Measurements from ENCODE around the gene CERS6.

Gene CERS6

DNA sequence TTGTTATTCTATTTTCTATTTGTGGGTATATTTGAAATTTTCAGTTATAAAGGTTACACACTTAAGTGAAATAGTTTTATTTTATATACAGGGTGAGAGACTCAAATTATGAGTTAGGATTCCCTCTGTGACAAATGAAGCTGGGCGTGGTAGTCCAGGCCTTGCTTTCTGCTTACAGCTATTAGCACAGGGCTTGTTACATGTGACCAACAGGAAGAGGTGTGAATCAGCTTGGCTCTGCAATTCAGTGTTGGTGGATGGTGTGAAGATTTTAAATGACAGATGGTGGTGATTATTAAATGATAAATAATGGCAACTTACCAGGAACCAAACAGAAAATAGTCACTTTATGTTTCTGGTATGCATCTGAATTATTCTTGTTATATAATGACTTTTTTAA, 282.0 kb downstream of the CERS6 start:
- Histone ChIP-seq H3K36me3 (ENCODE audit: insufficient read depth, low read length) (no peaks in the 10 kb centered on the region), H3K9ac (ENCODE audit: low read length) (no peak overlapping the region), H3K27me3 (ENCODE audit: control insufficient read depth in 1 of 2, insufficient read depth in 2 of 2, low read length in 2 of 2) (no peaks in the 10 kb centered on the region), H3K9me3 (ENCODE audit: low read length) (no peaks in the 10 kb centered on the region), H3K4me1 (ENCODE audit: insufficient read depth, low read length) (no peaks in the 10 kb centered on the region), H3K27ac (ENCODE audit: low read depth, low read length) (no peak overlapping the region), H3K4me3 (ENCODE audit: low read depth in 1 of 2, low read length in 2 of 2) (no peak overlapping the region)

DNA sequence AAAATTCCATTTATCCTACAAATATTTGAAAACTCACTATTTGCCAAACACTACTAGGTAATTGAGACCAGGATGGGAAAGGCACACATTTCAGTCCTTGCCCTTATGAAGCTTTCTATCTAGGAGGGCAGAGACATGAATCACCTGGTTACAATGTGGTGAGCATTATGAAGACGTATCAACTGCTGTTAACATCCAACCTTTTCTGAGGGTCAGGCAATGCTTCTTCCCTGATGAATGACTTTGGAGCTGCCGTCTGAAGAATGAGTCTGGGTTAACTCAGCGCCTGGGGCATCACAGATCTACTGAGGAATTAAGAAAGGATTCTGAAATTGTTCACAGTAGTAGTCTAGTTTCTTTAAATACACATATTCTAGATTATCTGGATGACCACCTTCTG, 284.3 kb downstream of the CERS6 start:
- no peaks in the 10 kb centered on the region for H3K27me3 ChIP-seq (ENCODE audit: control insufficient read depth in 1 of 2, insufficient read depth in 2 of 2, low read length in 2 of 2)
- H3K9ac ChIP-seq (ENCODE audit: low read length) = no peak overlapping the region
- no peaks in the 10 kb centered on the region for H3K36me3 ChIP-seq (ENCODE audit: insufficient read depth, low read length)
- no peak overlapping the region for H3K4me3 ChIP-seq (ENCODE audit: low read depth in 1 of 2, low read length in 2 of 2)
- no peak overlapping the region for H3K27ac ChIP-seq (ENCODE audit: low read depth, low read length)
- no peaks in the 10 kb centered on the region for H3K4me1 ChIP-seq (ENCODE audit: insufficient read depth, low read length)
- H3K9me3 ChIP-seq (ENCODE audit: low read length) = no peaks in the 10 kb centered on the region

DNA sequence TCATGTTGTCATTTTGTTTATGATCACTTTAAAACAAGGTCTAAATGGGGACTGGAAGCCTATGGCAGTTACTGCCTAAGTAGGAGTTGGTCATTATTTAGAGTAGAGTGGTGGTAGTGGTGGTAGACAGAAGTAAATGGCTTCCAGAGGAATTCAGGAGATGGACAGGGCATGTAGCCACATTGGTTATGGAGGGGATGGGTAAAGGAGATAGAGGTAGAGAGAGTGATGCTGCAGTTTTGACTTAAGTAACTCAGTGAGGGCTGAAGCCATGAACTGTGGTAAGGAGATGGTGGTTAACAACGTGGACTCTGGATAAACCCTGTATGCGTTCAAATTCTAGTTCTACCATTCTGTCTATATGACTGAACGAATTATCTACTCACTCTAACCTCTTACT, 284.7 kb downstream of the CERS6 start:
- no peak overlapping the region for H3K9ac ChIP-seq (ENCODE audit: low read length)
- H3K27ac ChIP-seq (ENCODE audit: low read depth, low read length) = no peak overlapping the region
- no peaks in the 10 kb centered on the region for H3K4me1 ChIP-seq (ENCODE audit: insufficient read depth, low read length)
- H3K27me3 ChIP-seq (ENCODE audit: control insufficient read depth in 1 of 2, insufficient read depth in 2 of 2, low read length in 2 of 2) = no peaks in the 10 kb centered on the region
- no peak overlapping the region for H3K4me3 ChIP-seq (ENCODE audit: low read depth in 1 of 2, low read length in 2 of 2)
- no peaks in the 10 kb centered on the region for H3K9me3 ChIP-seq (ENCODE audit: low read length)
- H3K36me3 ChIP-seq (ENCODE audit: insufficient read depth, low read length) = no peaks in the 10 kb centered on the region

DNA sequence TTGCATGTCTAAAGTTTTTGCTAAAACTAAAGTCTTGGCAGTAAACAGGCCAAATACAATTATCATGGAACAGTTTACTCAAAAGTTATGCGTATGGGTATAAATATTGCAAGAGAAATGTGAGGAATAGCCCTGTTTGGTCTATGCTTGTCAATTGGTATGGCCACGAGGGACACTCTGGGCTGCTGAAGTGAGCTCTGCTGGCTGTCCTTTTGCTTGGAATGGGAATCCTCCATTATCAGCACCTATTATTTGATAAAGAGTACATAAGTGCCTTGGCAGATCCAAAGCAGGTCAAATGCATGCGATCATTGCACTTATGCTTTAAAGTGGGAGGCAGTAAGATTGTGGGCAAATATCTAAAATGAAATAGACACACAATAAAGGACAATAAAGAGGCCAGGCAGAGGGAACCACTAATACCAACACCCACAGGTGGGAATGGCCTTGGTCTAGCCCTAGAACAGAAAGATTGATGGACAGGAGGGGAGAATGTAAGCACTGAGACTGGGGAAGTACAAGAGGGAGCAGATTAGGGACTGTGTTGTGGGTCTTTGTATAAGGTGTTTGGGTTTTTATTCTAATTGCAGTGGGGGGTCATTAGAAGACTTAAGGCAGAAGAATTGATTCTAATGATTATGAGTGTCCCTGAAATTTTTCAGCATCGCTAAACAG, 286.3 kb downstream of the CERS6 start:
- H3K4me1 ChIP-seq (ENCODE audit: insufficient read depth, low read length) = no peaks in the 10 kb centered on the region
- H3K9ac ChIP-seq (ENCODE audit: low read length) = no peak overlapping the region
- no peak overlapping the region for H3K4me3 ChIP-seq (ENCODE audit: low read depth in 1 of 2, low read length in 2 of 2)
- H3K27me3 ChIP-seq (ENCODE audit: control insufficient read depth in 1 of 2, insufficient read depth in 2 of 2, low read length in 2 of 2) = no peaks in the 10 kb centered on the region
- H3K27ac ChIP-seq (ENCODE audit: low read depth, low read length) = no peak overlapping the region
- no peaks in the 10 kb centered on the region for H3K36me3 ChIP-seq (ENCODE audit: insufficient read depth, low read length)
- no peaks in the 10 kb centered on the region for H3K9me3 ChIP-seq (ENCODE audit: low read length)

DNA sequence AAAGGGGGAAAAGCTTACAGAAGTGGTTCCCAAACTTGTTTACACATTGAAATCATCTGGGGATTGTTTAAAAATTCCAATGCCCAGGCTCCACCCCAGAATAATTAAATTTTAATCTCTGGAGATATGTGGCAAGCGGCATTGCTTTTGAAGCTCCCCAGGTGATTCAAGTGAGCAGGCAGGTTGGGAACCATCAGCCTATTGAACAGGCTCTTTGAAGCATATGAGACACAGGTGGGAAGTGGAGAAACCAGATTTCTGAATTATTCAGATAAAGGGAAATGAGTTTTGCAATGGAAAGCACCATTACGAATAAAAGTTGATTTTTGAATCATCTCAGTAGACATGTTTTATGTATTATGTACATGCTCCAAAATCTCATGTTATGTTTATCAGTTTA, 288.8 kb downstream of the CERS6 start:
- no peaks in the 10 kb centered on the region for H3K27me3 ChIP-seq (ENCODE audit: control insufficient read depth in 1 of 2, insufficient read depth in 2 of 2, low read length in 2 of 2)
- no peaks in the 10 kb centered on the region for H3K4me1 ChIP-seq (ENCODE audit: insufficient read depth, low read length)
- H3K9me3 ChIP-seq (ENCODE audit: low read length) = no peaks in the 10 kb centered on the region
- no peaks in the 10 kb centered on the region for H3K36me3 ChIP-seq (ENCODE audit: insufficient read depth, low read length)
- H3K4me3 ChIP-seq (ENCODE audit: low read depth in 1 of 2, low read length in 2 of 2) = no peak overlapping the region
- H3K27ac ChIP-seq (ENCODE audit: low read depth, low read length) = no peak overlapping the region
- H3K9ac ChIP-seq (ENCODE audit: low read length) = no peak overlapping the region

DNA sequence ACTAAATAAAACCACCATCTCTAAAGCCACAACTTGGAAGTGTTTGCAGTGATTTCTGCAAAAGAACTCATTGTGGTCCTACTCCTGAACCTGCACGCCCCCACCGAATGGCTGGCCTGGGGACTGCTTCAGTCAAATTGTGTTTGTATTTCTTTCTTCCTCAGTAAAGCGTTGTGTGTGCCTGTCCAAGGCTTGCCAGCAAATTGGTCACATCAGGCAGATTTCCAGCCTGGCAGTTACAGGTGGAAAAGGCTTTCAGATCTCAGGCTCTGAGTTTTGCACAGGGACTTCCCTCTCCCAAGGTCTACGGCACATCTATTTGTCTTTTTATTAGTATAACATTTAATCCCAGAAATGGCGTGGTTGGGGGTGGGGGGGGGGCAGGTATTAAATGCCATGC, 292.4 kb downstream of the CERS6 start:
- Histone ChIP-seq H3K36me3 (ENCODE audit: insufficient read depth, low read length) (no peaks in the 10 kb centered on the region), H3K4me1 (ENCODE audit: insufficient read depth, low read length) (no peaks in the 10 kb centered on the region), H3K4me3 (ENCODE audit: low read depth in 1 of 2, low read length in 2 of 2) (no peak overlapping the region), H3K27ac (ENCODE audit: low read depth, low read length) (no peak overlapping the region), H3K9me3 (ENCODE audit: low read length) (no peaks in the 10 kb centered on the region), H3K9ac (ENCODE audit: low read length) (no peak overlapping the region), H3K27me3 (ENCODE audit: control insufficient read depth in 1 of 2, insufficient read depth in 2 of 2, low read length in 2 of 2) (no peaks in the 10 kb centered on the region)

DNA sequence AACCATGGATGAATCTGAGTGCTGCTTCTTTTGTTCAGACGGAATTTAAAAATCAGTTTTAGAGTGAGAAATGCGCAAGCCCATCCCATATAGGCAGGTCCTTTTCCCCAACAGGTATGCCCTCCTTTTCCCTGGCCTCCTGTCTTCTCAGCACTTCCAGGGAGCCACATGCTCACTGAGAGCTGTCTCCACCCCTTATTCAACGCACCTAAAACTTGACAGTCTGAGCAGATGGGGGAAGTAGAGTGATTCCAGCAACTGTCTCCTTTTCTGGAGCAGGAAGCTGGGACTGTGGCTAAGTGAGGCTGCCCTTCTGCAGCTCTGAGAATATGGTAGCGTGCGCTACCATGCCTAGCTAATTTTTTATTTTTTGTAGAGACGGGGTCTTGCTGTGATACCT, 293.2 kb downstream of the CERS6 start:
- Histone ChIP-seq H3K9me3 (ENCODE audit: low read length) (no peaks in the 10 kb centered on the region), H3K36me3 (ENCODE audit: insufficient read depth, low read length) (no peaks in the 10 kb centered on the region), H3K27ac (ENCODE audit: low read depth, low read length) (no peak overlapping the region), H3K27me3 (ENCODE audit: control insufficient read depth in 1 of 2, insufficient read depth in 2 of 2, low read length in 2 of 2) (no peaks in the 10 kb centered on the region), H3K4me3 (ENCODE audit: low read depth in 1 of 2, low read length in 2 of 2) (no peak overlapping the region), H3K4me1 (ENCODE audit: insufficient read depth, low read length) (no peaks in the 10 kb centered on the region), H3K9ac (ENCODE audit: low read length) (no peak overlapping the region)

DNA sequence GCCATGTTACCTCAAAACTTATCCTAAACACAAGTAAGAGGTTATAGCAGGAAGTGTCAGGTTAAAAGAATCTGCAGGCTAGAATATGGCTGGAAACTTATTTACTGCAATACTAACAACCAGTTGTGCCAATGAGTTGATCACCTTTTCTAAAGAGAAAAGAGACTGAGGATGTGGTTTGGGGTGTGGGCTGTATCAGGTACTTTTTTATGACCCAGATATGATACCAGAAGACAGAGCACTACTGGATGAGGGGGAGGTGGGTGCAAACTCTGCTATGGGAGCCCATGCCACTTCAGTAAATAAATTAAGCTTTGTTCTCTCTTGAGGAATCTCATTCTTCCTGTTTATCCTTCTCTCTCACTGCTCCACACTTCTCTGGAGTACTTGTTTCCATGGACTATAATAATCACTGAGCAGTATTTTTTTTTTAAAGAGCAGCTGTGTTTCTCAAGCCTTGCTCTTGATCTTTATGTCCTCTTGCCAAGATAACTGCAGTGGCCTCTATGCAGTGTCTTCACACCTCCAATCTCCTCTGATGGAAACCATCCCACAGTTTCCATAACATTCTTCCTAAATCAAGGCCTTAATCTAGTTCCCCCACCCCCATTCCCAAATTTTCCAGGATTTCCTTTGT, 295.1 kb downstream of the CERS6 start:
- H3K9ac ChIP-seq (ENCODE audit: low read length) = no peak overlapping the region
- no peaks in the 10 kb centered on the region for H3K9me3 ChIP-seq (ENCODE audit: low read length)
- H3K4me1 ChIP-seq (ENCODE audit: insufficient read depth, low read length) = no peaks in the 10 kb centered on the region
- H3K4me3 ChIP-seq (ENCODE audit: low read depth in 1 of 2, low read length in 2 of 2) = no peak overlapping the region
- no peak overlapping the region for H3K27ac ChIP-seq (ENCODE audit: low read depth, low read length)
- H3K27me3 ChIP-seq (ENCODE audit: control insufficient read depth in 1 of 2, insufficient read depth in 2 of 2, low read length in 2 of 2) = no peaks in the 10 kb centered on the region
- H3K36me3 ChIP-seq (ENCODE audit: insufficient read depth, low read length) = no peaks in the 10 kb centered on the region

DNA sequence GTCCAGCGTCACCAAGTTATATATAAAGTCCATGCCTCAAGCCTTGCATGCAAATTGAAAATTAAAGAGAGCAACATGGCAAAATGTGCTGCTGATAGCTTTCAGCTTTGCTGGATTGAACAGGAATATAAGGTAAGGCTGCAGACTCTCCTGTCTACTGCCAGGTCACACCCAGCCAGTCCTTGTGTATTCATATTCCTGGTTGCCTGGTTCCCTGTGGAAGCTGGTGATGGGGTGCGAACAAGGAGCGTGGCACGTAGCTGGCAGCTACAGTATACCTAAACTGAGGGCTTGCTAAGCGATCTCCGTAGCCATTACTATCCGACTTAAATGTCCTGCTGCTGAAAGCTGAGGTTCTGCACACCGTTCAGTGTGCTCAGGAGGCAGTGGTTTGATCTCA, 296.3 kb downstream of the CERS6 start:
- Histone ChIP-seq H3K4me3 (ENCODE audit: low read depth in 1 of 2, low read length in 2 of 2) (no peak overlapping the region), H3K9ac (ENCODE audit: low read length) (no peak overlapping the region), H3K36me3 (ENCODE audit: insufficient read depth, low read length) (no peaks in the 10 kb centered on the region), H3K4me1 (ENCODE audit: insufficient read depth, low read length) (no peaks in the 10 kb centered on the region), H3K27ac (ENCODE audit: low read depth, low read length) (no peak overlapping the region), H3K9me3 (ENCODE audit: low read length) (no peaks in the 10 kb centered on the region), H3K27me3 (ENCODE audit: control insufficient read depth in 1 of 2, insufficient read depth in 2 of 2, low read length in 2 of 2) (no peaks in the 10 kb centered on the region)

DNA sequence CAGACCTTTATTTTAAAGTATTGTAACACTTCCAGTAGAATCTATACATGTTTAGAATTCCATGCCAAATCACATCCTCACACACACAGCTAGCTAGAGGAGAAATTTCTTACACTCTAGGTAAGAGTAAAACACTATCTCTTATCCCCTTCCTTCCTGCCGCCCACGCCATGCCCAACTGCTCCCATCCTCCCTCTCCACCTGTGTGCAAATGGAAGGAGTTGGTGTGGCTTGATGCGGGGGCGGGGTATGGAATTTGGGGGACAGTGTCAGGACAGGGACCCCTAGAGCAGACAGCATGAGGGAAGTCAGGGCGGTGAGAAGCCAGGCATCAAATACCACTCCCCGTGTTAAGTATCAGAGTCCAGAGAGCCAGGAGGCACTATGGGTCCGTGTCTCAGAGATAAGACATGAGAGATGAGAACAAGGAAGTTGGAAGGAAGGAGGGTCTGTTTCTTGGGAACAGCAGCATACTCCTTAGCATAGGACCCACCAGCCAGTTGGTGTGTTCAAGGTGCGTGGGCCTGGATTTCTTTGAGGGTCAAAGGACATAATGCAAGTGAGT, 297.8 kb downstream of the CERS6 start:
- H3K27ac ChIP-seq (ENCODE audit: low read depth, low read length) = no peak overlapping the region
- H3K4me3 ChIP-seq (ENCODE audit: low read depth in 1 of 2, low read length in 2 of 2) = no peak overlapping the region
- no peaks in the 10 kb centered on the region for H3K4me1 ChIP-seq (ENCODE audit: insufficient read depth, low read length)
- H3K9me3 ChIP-seq (ENCODE audit: low read length) = no peaks in the 10 kb centered on the region
- H3K27me3 ChIP-seq (ENCODE audit: control insufficient read depth in 1 of 2, insufficient read depth in 2 of 2, low read length in 2 of 2) = no peaks in the 10 kb centered on the region
- no peaks in the 10 kb centered on the region for H3K36me3 ChIP-seq (ENCODE audit: insufficient read depth, low read length)
- no peak overlapping the region for H3K9ac ChIP-seq (ENCODE audit: low read length)

DNA sequence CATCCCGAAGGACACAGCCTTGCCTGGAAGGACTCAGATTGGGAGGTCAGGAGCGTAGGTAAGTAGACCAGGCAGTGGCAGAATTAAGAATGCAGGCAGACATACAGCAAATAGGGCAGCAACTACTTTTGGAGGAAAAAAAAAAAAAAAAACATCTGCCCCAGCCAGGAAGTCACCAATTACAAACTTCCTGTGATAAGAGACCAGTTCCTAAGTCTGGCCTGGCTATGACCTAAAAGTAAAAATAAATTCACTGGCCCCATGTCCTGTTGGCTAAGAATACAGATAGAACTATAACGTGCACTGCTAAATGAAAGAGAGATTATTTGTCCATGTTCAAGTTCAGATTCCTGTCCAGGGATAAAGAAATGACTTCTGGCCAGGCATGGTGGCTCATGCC, 301.2 kb downstream of the CERS6 start:
- no peak overlapping the region for H3K4me3 ChIP-seq (ENCODE audit: low read depth in 1 of 2, low read length in 2 of 2)
- no peak overlapping the region for H3K9ac ChIP-seq (ENCODE audit: low read length)
- H3K27me3 ChIP-seq (ENCODE audit: control insufficient read depth in 1 of 2, insufficient read depth in 2 of 2, low read length in 2 of 2) = no peaks in the 10 kb centered on the region
- H3K27ac ChIP-seq (ENCODE audit: low read depth, low read length) = no peak overlapping the region
- H3K4me1 ChIP-seq (ENCODE audit: insufficient read depth, low read length) = no peaks in the 10 kb centered on the region
- H3K9me3 ChIP-seq (ENCODE audit: low read length) = no peaks in the 10 kb centered on the region
- no peaks in the 10 kb centered on the region for H3K36me3 ChIP-seq (ENCODE audit: insufficient read depth, low read length)

Measured in muscle layer of colon (tissue), 2 donors.